HG03060 (cell line): ENCODE data around the gene FOXS1.
"Not testable (repeated sequence)": the region's sequence is repeated elsewhere in the genome, so short reads cannot be mapped to it uniquely, and the experiment has no call there.

Source experiments
- ATAC-seq: cut with Tn5 transposase; IDR thresholded peaks from one replicate; pipeline ENCODE4 v1.9.1; 2021; ENCODE audit warnings: low read depth, moderate number of reproducible peaks; ENCODE audit not compliant: unreplicated experiment

FOXS1 gene

GRCh38 chr20:31840906-31841816, 4.2 kb downstream of the FOXS1 start:
- ATAC-seq = no peak

DNA sequence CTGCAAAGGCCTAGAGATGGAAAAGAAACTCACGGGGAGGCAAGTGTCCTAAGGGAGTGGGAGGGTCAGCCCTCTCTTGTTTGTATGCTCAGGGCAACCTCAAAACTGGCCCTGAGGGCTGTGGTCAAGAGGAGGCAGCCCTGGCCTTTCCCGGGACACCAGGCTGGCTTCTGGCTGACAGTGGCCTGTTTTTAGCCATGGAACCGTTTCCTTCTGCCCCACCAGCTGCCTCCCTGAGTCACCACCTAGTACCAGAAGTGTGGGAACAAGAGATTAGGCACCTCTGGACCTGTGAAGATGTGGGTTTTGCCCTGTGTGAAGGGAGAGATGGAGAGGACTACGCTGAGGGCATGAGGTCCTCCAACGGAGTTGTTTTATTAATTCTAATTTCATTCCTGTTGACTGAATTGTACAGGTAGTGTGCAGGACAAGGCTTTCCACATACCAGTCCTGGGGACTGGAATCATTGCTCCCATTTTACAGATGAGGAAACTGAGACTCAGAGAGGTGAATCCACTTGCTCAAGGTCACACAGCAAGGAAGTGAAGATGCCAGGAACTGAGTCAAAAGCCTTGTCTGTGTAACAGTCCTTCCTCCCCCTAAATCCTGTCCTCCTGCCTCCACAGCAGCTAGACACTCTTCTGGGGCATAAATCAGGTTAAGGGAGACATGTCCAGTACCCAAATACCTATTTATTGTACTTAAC, 5.5 kb downstream of the FOXS1 start:
- no peak for ATAC-seq

- no peak for ATAC-seq
Measured at GRCh38 chr20:31838646-31839292, 6.6 kb downstream of the FOXS1 start.

DNA sequence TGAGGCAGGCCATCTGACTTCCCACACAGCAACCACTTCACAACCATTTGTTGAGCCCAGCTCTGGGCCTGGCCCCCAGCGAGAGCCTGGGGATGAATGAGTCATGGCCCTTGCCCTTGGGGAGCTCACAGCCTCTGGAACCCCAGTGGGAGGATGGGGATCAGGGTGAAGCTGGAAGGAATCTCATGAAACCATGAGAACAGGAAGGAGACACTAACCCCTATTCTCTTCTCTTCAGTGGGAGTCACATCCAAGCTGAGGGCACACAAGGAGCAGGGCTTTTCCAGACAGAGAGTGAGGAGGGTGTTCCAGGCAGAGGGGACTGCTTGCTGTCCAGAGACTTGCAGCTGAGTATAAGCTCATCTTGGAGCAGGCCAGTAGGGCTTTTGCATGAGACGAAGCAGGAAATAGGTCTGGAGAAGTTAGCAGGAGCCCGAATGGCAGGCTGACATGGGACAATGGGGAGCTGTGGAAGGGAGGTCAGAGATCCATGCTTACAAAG, 7.5 kb downstream of the FOXS1 start:
- ATAC-seq = no peak

DNA sequence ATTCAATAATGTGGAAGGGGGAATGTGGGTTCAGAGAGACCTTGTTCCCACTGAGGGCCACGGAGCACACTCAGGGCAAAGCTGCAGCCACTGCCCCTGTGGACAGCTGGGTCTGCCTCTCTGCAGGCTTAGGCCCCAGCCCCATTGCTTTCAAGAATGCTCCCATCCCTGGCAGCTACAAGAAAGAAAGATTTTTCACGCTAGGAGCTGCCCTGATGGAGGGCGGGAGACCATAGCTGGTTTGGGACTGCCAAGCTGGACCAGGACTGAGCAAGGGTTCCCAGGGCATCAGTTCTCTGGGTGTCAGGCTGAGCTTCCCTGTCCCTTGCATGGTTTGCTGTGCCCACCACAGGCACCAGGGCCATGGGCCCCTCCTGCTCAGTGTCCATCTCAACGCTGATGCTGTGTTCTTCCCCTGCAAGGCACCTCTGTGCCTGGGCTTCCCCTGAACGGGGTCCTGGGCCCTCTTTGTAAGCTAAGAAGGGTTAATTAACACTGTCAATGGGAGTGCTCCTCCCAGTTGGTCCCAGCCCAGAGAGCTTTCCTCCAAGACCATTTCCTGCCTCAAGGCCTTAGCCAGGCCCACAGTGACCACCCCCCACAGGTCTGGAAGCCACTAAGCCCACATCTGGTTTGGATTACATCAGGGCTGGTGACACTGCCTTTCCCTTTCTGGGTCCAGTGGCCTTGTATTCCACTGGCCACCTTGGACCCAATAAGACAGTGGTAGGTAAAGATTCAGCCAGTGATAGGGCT, 8.4 kb downstream of the FOXS1 start:
- no peak for ATAC-seq

DNA sequence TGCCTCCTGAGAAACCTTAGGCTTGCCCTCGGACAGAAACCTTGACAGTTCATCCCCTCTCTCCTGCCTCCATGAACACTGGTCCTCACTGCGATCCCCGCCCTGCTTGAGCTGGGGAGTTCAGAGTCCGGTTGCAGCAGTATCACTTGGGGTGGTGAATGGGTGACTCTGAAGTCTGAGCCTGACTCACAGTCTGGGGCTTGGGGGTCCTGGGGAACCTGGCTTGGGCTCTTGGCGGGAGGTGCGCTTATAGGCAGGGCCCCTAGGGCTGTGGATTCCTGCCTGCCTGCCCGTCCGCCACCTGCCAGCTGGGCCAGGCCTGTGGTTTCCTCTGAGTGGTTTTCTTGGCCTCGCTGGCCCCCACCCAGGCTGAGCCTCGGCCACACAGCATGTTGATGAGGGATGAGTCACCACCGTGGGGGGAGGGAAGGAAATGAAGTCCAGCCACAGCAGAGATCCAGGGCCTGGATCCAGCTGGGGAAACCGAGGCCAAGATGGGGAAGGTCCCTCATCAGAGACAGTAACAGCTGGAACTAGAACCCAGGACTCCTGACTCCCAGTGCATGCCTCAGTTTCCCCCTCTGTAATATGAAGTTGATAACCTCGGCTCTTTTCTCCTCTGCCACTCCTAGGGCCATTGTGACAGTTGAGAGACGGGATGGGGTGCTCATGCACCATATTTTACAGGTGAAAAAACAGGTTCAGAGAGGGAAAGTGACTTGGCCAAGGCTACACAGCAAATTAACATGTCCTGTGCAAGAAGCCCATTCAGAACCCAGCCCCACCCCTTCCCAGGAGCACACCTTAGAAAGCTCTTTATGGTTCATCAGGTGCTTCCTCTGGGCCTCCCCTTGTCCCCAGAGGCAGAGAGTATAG, 9.2 kb downstream of the FOXS1 start:
- no peak for ATAC-seq

- no peak for ATAC-seq
Measured at GRCh38 chr20:31835554-31835953, 9.8 kb downstream of the FOXS1 start.

- ATAC-seq = no peak
Measured at GRCh38 chr20:31833931-31834521, 11.4 kb downstream of the FOXS1 start.

GRCh38 chr20:31833130-31833930, 12.1 kb downstream of the FOXS1 start:
- no peak for ATAC-seq

- no peak for ATAC-seq
Measured at GRCh38 chr20:31831771-31832306, 13.6 kb downstream of the FOXS1 start.

GRCh38 chr20:31831211-31831610, 14.2 kb downstream of the FOXS1 start:
- ATAC-seq = no peak

DNA sequence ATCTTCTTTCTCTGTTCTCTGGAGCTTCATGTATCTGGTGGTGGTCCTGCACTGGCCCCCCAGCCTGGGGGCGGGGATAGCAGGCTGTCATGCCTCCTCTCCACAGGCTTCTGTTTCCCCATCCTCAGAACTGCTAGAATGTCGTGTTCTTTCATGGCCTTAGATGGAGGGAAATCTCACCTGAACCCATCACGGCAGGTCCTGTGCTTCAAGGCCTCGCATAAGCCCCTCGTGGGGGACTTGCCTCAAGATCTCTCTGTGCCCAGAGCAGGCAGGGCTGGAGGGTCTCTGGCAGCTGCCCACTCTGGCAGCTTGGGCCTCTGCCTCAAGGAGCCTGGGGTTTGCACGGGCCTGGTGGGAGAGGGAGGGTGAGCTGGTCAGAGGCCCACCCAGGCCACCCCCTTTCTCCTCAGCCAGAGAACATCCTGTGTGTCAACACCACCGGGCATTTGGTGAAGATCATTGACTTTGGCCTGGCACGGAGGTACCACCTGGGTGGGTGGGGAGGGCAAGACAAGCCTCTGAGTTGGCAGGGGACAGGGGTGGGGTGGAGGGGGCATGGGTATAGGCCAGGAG, 14.9 kb downstream of the FOXS1 start:
- no peak for ATAC-seq

GRCh38 chr20:31829731-31830130, 15.7 kb downstream of the FOXS1 start:
- ATAC-seq = no peak

GRCh38 chr20:31828016-31828415, 17.4 kb downstream of the FOXS1 start:
- not testable (repeated sequence) for ATAC-seq

- no peak for ATAC-seq
Measured at GRCh38 chr20:31827059-31827458, 18.3 kb downstream of the FOXS1 start.

- ATAC-seq = no peak
Measured at GRCh38 chr20:31826074-31826473, 19.3 kb downstream of the FOXS1 start.

- ATAC-seq = no peak
Measured at GRCh38 chr20:31824554-31825313, 20.7 kb downstream of the FOXS1 start.
